HepG2 (cell line): ENCODE measurements around the gene MIEF2. TPM values are rescaled to one million over a fixed set of nuclear protein-coding genes. Genes with fewer than 3 reads are reported as not detected.

Experiments used
- ARID3A ChIP-seq: IDR thresholded peaks from 2 replicates; pipeline ENCODE4 v1.6.1; 2012; ENCODE audit warnings: low read depth, low read length, improper control_type of control experiment
- BHLHE40 ChIP-seq: IDR thresholded peaks from 2 replicates; pipeline ENCODE4 v1.6.1; 2011; ENCODE audit warnings: low read length, improper control_type of control experiment
- HES4 ChIP-seq: sonication (generic); formaldehyde crosslinking; IDR thresholded peaks from 2 replicates; pipeline ENCODE4 v1.9.0; 2021; ENCODE audit warnings: mild to moderate bottlenecking, missing genetic modification reagents, borderline replicate concordance
- HOXA5 ChIP-seq: sonication (generic); formaldehyde crosslinking; IDR thresholded peaks from 2 replicates; pipeline ENCODE4 v1.4.0; 2020; ENCODE audit warnings: missing genetic modification reagents
- KDM5B ChIP-seq: sonication (generic); formaldehyde crosslinking; IDR thresholded peaks from 2 replicates; pipeline ENCODE4 v1.4.0; 2020; ENCODE audit warnings: missing genetic modification reagents, mild to moderate bottlenecking, borderline replicate concordance
- KLF16 ChIP-seq, 2 experiments: sonication (generic) in 1 of 2; formaldehyde crosslinking in 1 of 2; IDR thresholded peaks; 2 replicates each; pipeline versions ENCODE4 v1.6.1 to v1.8.0; 2016 to 2023; ENCODE audit warnings: missing genetic modification reagents in 2 of 2, missing compliant biosample characterization in 1 of 2
- KLF6 ChIP-seq: IDR thresholded peaks from 2 replicates; pipeline ENCODE4 v1.8.0; 2016; ENCODE audit warnings: missing biosample characterization, missing genetic modification reagents
- MAFK ChIP-seq, 2 experiments: IDR thresholded peaks in 1 of 2; conservative IDR thresholded peaks in 1 of 2; 2 replicates each; pipeline ENCODE4 v1.6.1; 2011; ENCODE audit warnings: improper control_type of control experiment in 2 of 2, low read length in 2 of 2
- NR2F6 ChIP-seq, 2 experiments: IDR thresholded peaks; 2 replicates each; pipeline ENCODE4 v1.6.1; 2016; ENCODE audit warnings: antibody characterized with exemption in 1 of 2, mild to moderate bottlenecking in 1 of 2
- SOX6 ChIP-seq, 2 experiments: fragments of 450-650 bp in 1 of 2; sonication (generic) in 1 of 2; formaldehyde crosslinking in 1 of 2; IDR thresholded peaks; 2 replicates each; pipeline versions ENCODE4 v1.4.0 to v1.6.1; 2017 to 2020; ENCODE audit warnings: antibody characterized with exemption in 1 of 2, mild to moderate bottlenecking in 1 of 2, missing genetic modification reagents in 1 of 2
- TBX3 ChIP-seq: fragments of 450-650 bp; IDR thresholded peaks from 2 replicates; pipeline ENCODE4 v1.6.1; 2017; ENCODE audit warnings: antibody characterized with exemption, mild to moderate bottlenecking, inconsistent platforms, borderline replicate concordance
- ZBTB26 ChIP-seq: IDR thresholded peaks from 2 replicates; pipeline ENCODE4 v1.6.1; 2016; ENCODE audit warnings: missing compliant biosample characterization, missing genetic modification reagents, borderline replicate concordance
- ZFP37 ChIP-seq: sonication (generic); formaldehyde crosslinking; IDR thresholded peaks from 2 replicates; pipeline ENCODE4 v1.4.0; 2020; ENCODE audit warnings: missing genetic modification reagents, borderline replicate concordance
- ZNF678 ChIP-seq: sonication (generic); formaldehyde crosslinking; IDR thresholded peaks from 2 replicates; pipeline ENCODE4 v1.4.0; 2020; ENCODE audit warnings: mild to moderate bottlenecking, missing genetic modification reagents
- polyA plus RNA-seq, 8 experiments: library from polyadenylated mRNA; depleted of rRNA in 3 of 8; stranded (reverse) in 7 of 8; unstranded in 1 of 8; fragments of >200 nt; fragmentation: Illumina TruSeq in 4 of 8; extraction: Trizol in 4 of 8; gene quantifications; 2 replicates each; pipeline versions ENCODE4 v1.2.1 to v1.2.3, GENCODE V29; 2011 to 2016; ENCODE audit warnings: low read depth in 4 of 8, missing spikeins in 1 of 8, mixed read lengths in 1 of 8; ENCODE audit not compliant: insufficient read depth in 1 of 8
- total RNA-seq, 5 experiments: library from RNA; depleted of rRNA; stranded (reverse); fragments of >200 nt; fragmentation: Illumina TruSeq; extraction: Trizol; gene quantifications; 2 replicates each; pipeline ENCODE4 v1.2.3, GENCODE V29; 2016; ENCODE audit warnings: low read depth in 1 of 5
- TF ChIP-seq, protein P1 (sequence below), 2 experiments: fragments of 450-650 bp in 1 of 2; sonication (generic) in 1 of 2; formaldehyde crosslinking; IDR thresholded peaks; 2 replicates each; pipeline versions ENCODE4 v1.5.0 to v1.8.0; 2020 to 2022; ENCODE audit warnings: mild to moderate bottlenecking in 1 of 2, missing genetic modification reagents in 1 of 2
- TF ChIP-seq, protein P2 (sequence below), 2 experiments: sonication (generic) in 1 of 2; formaldehyde crosslinking in 1 of 2; IDR thresholded peaks; 2 replicates each; pipeline versions ENCODE4 v1.6.1 to v1.9.0; 2014 to 2022; ENCODE audit warnings: antibody characterized with exemption in 1 of 2, borderline replicate concordance in 1 of 2, inconsistent platforms in 1 of 2, low read depth in 1 of 2, missing genetic modification reagents in 1 of 2

MIEF2 gene
- total and polyA plus RNA-seq, 2 of the 13 experiments (the other 11 are each of a cell fraction or from before 2014, with no cell fraction given): 6.0 to 8.0 TPM

DNA sequence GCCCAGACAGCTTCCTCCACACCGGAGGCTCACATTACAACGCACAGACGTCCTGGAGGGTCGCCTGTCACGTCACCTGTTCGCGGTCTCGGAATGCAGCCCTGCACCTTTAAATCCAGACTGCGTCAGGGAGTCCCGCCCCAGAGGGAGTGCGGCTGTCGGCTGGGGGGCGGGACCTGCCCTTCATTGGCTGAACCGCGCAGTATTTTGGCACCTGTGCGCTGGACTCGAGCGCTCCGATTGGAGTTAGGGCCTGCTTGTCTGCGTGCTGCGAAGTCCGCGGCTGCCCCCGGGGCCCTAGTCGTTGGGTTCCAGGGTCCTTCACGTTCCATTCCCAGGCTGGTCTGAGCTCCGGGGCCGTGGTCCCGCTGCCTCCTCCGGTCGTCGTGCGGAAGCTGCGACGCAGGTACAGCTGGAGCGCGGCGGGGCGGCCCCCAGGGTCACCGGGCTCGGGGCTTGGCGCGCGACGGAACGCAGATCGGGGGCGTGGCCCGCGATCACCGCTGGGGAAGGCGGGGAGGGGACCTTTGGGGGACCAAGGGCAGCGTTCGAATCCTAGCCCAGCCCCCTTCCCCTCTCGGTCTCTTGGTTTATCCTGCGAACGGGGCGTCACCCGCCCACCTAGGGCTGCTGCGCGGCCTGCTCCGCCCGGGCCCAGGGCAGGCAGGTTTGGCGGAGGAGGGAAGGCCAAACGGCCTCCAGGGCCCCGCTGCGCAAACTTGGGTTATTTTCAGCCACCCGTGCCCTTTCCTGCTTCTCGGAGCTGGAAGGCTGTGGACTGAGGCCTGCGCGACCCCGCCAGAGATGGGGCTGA is at the start of gene MIEF2 (continued):
- no peak for TF ChIP-seq HES4 (CRISPR knock-in tag)
- peak; percentile 29; the same call in 1 of the 2 replicates for TF ChIP-seq HOXA5 (CRISPR knock-in tag)
- no peak for TF ChIP-seq SOX6 (IDR thresholded peaks at IDR 0.05)
- peak; percentile 40; the same call in 1 of the 2 replicates for TF ChIP-seq SOX6 (CRISPR knock-in tag; IDR thresholded peaks at IDR 0.05)
- peak; percentile 100 for TF ChIP-seq TBX3
- TF ChIP-seq KLF6 (CRISPR knock-in tag): no peak; the same call in 1 of the 2 replicates
- no peak for TF ChIP-seq NR2F6 (IDR thresholded peaks at IDR 0.05)
- peak; percentile 36; the same call in 1 of the 2 replicates for TF ChIP-seq NR2F6 (CRISPR knock-in tag; IDR thresholded peaks at IDR 0.05)
- no peak for TF ChIP-seq ARID3A
- peak; percentile 35; the same call in 1 of the 2 replicates for TF ChIP-seq ZNF678 (CRISPR knock-in tag)
- peak; percentile 65; the same call in 1 of the 2 replicates for TF ChIP-seq KDM5B (CRISPR knock-in tag)
- TF ChIP-seq, protein P1, sequence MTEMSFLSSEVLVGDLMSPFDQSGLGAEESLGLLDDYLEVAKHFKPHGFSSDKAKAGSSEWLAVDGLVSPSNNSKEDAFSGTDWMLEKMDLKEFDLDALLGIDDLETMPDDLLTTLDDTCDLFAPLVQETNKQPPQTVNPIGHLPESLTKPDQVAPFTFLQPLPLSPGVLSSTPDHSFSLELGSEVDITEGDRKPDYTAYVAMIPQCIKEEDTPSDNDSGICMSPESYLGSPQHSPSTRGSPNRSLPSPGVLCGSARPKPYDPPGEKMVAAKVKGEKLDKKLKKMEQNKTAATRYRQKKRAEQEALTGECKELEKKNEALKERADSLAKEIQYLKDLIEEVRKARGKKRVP (CRISPR knock-in tag; IDR thresholded peaks at IDR 0.05): no peak
- TF ChIP-seq, protein P2, sequence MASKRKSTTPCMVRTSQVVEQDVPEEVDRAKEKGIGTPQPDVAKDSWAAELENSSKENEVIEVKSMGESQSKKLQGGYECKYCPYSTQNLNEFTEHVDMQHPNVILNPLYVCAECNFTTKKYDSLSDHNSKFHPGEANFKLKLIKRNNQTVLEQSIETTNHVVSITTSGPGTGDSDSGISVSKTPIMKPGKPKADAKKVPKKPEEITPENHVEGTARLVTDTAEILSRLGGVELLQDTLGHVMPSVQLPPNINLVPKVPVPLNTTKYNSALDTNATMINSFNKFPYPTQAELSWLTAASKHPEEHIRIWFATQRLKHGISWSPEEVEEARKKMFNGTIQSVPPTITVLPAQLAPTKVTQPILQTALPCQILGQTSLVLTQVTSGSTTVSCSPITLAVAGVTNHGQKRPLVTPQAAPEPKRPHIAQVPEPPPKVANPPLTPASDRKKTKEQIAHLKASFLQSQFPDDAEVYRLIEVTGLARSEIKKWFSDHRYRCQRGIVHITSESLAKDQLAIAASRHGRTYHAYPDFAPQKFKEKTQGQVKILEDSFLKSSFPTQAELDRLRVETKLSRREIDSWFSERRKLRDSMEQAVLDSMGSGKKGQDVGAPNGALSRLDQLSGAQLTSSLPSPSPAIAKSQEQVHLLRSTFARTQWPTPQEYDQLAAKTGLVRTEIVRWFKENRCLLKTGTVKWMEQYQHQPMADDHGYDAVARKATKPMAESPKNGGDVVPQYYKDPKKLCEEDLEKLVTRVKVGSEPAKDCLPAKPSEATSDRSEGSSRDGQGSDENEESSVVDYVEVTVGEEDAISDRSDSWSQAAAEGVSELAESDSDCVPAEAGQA (IDR thresholded peaks at IDR 0.05; ENCODE audit: low read depth): peak; percentile 53; the same call in 1 of the 2 replicates
- TF ChIP-seq, protein P2 (CRISPR knock-in tag; IDR thresholded peaks at IDR 0.05; ENCODE audit: borderline replicate concordance): no peak
- TF ChIP-seq BHLHE40: peak; percentile 41; the same call in 1 of the 2 replicates
- TF ChIP-seq MAFK (conservative IDR thresholded peaks at IDR 0.05 in 1 of 2, IDR thresholded peaks at IDR 0.05 in 1 of 2; ENCODE audit: low read length in 2 of 2): no peak
- TF ChIP-seq KLF16 (CRISPR knock-in tag; IDR thresholded peaks at IDR 0.05): peak in 1 of 2 experiments; percentile 76; a peak in 2 of 4 replicates
- 0 out of 2 replicates have a peak, but pooled peaks have one; percentile 48 for TF ChIP-seq ZFP37 (CRISPR knock-in tag)
- peak; percentile 78; the same call in 1 of the 2 replicates for TF ChIP-seq ZBTB26 (CRISPR knock-in tag)
